UCSD-AML1 (cell line): ENCODE measurements around the gene DENND1B.
"Not testable (repeated sequence)": the region's sequence is repeated elsewhere in the genome, so short reads cannot be mapped to it uniquely, and the experiment has no call there.

Experiments
- DNase-seq: peaks from one replicate; lab custom pipeline; 2025; ENCODE audit not compliant: unreplicated experiment; lab: John Stamatoyannopoulos, UW

DENND1B gene

GRCh38 chr1:197783510-197783948 lies 8.2 kb upstream of the DENND1B start:
- no peak for DNase-seq

DNA sequence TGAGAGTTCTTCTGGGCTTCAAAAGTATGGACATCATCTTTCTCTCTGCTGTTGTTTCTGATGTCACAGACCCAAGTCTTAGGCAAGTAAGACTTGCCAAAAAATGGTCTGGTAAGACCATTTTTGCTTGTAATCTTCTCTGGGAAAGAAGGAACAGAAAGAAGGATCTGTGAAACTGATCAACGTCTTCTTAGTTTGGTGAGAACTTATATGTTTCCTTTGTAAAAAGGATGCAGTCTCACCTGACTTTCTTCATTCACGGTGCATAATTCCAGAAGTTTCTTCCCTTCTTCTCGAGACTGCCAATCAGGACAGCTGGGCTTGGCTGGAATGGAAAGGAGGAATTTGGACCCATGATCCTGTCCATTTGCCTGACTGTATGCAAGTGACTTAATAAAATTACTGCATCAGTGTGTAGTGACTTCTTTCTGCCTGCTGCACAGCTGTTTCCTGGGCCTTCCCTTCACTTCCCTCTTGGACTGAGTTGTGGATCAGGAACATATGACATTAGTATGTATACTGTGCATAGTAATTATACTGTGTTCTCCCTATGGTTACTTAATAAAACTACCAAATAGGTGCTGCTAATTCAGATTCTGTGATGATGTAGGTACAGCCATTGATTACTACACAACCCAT lies 7.6 kb upstream of the DENND1B start:
- DNase-seq = peak; percentile 15

- DNase-seq = no peak
Observed at GRCh38 chr1:197781968-197782721, 6.9 kb upstream of the DENND1B start.

DNA sequence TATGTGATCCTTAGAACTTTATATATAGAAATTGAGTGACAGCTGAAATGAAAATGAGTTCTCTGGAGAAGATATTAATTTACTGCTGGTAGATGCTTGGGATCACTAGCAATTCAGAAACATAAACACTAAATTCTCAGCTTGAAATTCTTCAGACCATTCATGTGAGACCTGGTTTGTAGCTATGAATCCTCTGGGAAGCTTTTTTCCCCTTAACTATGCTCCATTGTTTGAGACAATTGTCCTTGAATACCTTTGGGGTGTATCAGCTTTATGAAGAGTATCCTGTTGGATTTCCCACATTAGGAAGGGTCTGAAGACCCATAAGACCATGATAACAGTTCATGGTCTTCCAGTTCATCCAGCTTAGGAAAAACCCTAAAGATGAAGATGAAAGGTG lies 4.6 kb upstream of the DENND1B start:
- DNase-seq = no peak

- peak; percentile 4 for DNase-seq
Observed at GRCh38 chr1:197778366-197778945, 3.2 kb upstream of the DENND1B start.

DNA sequence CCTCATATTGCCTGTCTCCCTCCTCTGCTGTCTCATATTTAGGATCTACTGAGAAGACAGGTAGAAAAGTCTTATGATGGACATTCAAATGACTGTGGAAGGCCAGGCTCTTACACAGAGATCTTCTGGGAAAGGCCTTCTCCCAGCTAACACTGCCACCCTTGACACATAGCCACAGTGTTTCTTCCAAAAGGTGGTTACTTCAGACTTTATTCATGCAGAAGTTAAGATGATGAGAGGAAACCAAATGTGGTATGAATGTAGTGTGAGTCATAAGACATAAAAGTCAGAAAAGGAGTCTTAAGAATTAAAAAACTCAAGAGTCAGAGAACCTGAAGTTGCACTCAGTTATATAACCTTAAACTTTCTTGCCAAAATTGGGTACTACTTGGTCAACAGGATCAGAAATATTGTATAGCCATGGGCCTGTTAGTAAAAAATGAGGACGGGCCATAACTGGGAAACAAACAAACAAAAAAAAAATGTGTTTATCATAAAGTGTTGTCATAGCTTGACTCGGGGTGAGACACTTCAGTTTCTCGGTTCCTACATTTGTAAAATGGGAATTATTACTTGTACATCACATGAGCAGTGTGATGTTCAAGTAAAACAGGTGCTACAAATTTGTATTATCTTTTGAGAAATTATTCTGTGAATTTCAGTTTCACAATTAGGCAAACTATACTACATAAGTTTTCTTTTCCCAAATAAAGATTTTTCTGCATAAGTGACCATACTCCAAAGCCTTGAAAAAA lies 1.2 kb upstream of the DENND1B start:
- peak; percentile 11 for DNase-seq

DNA sequence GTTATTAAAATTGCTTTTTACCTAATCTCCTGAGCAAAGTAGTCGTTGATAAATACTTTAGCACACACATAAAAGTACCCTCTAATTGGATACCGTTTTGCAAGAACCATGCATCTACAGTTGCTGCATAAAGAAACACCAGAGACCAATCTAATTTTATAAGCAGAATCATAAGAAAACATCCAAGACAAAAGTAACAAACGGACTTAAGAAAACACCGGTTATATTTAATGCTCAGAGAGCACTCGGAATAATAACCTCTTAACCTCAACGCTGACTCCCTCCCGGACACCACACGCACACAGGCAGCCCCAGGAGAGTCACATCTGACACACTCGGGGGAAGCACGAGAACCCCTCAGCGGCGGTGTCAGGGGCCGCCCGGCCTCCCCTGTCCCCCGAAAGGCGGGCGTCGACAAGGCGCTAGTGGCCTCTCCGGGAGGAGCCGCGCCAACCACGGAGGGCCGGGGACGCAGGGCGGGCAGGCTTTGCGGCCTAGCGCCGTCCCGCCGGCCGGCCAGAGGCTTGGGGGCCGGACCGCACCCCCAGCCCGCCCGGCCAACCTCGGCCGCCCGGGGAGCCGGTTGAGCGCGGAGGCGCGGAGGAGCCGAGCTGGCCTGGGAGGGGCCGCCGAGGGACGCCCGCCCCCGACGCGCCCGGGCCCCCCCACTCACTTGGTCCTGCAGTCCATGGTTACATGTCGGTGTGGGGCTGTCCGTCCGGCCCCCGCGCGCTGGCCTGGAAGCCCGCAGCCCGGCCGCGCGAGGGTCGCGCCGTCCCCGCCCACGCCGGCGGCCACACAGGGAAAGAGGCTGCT lies 606 bp downstream of the DENND1B start:
- DNase-seq = peak; percentile 71

- DNase-seq = no peak
Observed at GRCh38 chr1:197773856-197774255, 1.4 kb downstream of the DENND1B start.

DNA sequence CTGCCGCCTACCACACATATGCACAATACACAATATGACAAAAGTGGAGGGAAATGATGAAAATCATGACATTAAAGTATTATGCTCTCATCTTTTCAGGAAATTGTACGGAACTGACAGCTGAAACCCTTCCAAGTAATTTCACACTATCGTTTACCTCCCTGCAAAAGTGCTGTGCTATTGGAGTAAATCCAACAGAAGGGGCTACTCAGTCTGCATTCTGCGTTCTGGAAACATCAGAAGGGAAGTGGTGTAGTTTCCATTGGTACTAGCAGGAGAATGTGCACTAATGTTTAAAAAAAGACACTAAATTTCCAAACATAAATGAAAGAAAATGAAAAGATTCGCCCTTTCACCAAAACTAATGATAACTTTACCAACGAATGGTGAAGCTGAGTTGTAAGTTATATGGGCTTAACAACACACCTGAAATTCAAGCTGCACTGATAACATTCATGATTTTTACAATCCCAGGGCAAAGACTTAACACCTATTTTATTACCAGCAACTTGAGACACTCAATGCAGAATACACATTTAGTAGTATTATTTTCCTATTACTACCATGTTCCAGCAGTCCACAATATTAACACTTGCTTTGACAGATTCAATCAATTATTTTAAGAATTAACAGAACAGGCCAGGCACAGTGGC lies 3.2 kb downstream of the DENND1B start:
- no peak for DNase-seq

GRCh38 chr1:197771386-197771785 lies 3.9 kb downstream of the DENND1B start:
- DNase-seq = no peak

DNA sequence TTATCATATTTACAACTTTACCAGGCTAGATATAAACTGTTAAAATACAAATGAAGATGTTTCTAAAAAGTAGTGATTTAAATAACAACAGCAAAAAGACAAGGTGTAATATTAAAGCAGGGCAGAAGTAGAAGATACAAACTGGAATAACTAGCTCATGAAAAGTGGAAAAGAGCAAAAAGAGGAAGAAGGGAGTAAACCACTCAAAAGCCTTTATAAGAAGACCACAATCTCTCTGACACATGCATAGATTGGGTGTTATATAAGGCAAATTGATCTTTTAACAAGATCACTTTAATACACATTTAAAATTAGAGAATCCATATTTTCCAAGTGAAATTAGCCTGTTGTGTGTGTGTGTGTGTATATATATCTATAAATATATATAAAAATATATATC lies 5.0 kb downstream of the DENND1B start:
- DNase-seq = no peak

DNA sequence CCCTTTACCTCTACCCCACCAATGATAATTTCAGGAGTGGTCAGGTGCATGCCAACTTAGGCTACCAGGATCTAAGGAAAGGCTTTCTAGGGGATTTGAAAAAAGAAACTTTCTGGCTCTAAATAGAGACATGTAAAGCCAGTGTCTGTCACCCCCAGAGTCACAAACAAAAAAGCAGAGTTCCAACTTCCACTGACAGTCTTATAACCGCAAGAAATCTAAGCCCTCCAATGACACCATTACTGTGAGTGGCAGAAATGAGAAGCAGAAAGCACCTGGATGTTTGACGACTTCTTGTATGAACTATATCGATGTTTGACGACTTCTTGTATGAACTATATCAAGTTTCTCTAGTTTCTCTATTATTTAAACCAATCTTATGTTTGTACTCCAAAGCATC lies 6.0 kb downstream of the DENND1B start:
- DNase-seq = no peak

DNA sequence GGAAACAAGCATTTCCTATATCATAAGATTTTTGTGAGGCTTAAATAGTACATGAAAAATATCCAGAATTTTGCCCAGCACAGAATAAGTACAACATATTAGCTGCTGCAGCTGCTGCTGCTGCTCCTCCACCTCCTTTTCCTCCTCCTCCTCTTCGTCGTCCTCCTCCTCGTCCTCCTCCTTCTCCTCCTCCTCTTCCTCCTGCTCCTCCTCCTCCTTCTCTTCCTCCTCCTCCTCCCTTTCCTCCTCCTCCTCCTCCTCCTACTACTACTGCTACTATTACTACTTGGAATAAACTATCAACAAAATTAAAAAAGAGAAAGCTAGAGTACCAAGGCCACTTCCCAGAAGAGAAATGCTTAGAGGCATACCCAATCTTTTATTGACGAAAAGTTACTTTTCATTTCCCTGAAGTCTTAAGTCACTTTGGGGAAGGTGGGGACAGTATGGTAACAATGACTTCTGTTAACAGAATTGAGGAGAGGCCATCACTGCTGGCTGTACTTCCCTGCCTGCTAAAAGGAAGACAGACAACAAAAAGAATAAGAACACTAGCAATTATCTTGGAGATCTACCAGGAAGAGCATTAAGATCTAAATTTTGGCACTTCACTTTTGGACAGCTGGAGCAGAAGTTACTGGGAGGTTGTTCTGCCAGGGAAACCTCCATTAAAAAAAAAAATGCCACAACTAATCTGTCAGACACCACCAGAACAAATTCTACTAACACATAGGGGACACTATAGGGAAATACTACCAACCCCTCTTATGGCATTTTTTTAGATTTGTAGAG lies 7.1 kb downstream of the DENND1B start:
- DNase-seq = peak; percentile 5

DNA sequence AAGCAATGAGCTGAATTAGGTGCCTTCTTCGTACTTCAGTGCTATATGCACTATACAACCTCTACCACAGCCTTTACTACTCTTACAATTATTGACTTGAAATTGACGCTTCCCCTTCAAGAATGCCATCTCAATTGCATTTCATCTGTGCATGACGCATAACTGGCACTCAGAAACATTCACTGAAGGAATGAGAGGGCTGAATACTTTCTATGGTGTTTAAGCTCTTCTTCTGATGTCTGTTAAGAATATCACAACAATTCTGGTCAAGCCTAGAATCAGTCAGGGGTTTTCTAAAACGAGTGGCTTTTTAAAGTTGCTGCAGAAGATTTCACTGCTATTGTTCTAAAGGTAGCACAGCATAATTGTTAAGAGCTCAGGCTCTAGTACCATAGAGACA lies 11.5 kb downstream of the DENND1B start:
- no peak for DNase-seq

DNA sequence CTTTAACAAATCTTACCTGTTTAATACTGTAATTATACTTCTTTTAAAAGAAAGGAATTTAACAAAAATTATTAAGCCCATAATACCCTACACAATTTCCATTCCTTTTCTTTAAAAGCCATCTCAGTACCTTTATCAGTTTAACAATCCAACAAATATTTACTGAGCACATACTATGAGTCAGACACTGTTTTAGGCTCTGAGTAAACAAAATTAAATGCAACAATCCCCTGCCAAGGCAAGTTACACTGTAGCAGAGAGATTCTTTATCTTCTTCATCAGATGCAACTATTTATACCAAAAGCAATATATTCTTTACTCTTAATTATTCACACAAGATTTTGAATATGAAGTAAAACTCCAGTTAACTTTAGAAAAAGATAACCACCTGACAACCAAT lies 12.0 kb downstream of the DENND1B start:
- no peak for DNase-seq

DNA sequence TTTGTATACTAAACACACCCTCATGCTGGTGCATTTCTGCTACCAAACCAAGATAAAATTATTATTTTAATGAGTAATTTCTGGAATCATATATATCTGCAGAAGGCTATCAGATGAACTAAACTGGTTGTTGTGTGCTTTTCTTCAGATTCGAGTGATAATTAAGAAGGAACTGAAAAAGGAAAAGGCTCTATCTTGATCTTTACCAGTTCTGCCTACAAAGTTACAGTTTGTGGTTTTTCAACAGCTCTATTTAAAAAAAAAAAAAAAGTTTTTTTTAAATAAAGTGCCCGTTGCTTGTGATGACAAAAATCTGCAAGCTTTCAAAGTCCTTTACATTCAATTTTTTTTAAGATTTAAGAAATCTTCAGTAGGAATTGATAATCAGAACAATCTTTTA lies 13.6 kb downstream of the DENND1B start:
- no peak for DNase-seq

DNA sequence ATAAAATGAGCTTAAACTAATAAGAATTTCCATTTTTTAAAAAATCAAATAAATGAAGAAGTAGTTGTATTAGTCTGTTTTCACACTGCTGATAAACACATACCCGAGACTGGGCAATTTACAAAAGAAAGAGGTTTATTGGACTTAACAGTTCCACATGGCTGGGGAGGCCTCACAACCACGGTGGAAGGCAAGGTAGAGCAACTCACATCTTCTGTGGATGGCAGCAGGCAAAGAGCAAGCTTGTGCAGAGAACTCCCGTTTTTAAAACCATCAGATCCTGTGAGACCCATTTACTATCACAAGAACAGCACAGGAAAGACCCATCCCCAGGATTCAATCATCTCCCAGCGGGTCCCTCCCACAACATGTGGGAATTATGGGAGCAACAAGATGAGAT lies 19.7 kb downstream of the DENND1B start:
- peak; percentile 5 for DNase-seq

- DNase-seq = not testable (repeated sequence)
Observed at GRCh38 chr1:197752652-197753164, 22.6 kb downstream of the DENND1B start.

GRCh38 chr1:197750366-197750765 lies 24.9 kb downstream of the DENND1B start:
- DNase-seq = no peak
